Neural cell (in vitro differentiated cells): ENCODE results near the gene TTLL1. TPM values are rescaled to one million over a fixed set of nuclear protein-coding genes. Genes with fewer than 3 reads are reported as not detected.

Experiments used
- H2AFZ ChIP-seq: fragments of 200-600, 300-800 bp; sonication (generic), shearing (Covaris generic); 2 replicates; pipeline ENCODE4 v1.6.0; 2014; ENCODE audit warnings: low read depth, mild to moderate bottlenecking, antibody characterized with exemption, low read length, moderate library complexity
- H3F3A ChIP-seq: fragments of 200-600 bp; shearing (Covaris generic); 2 replicates; pipeline ENCODE4 v1.6.1; 2016; ENCODE audit warnings: mild to moderate bottlenecking, moderate library complexity, mixed read lengths, antibody characterized with exemption, low read length; ENCODE audit not compliant: insufficient read depth, poor library complexity, severe bottlenecking
- H3K27ac ChIP-seq: fragments of 200-600, 300-800 bp; sonication (generic), shearing (Covaris generic); 2 replicates; pipeline ENCODE4 v1.5.1; 2014; ENCODE audit warnings: mild to moderate bottlenecking, low read length, moderate library complexity
- H3K27me3 ChIP-seq: fragments of 300-800, 200-600 bp; sonication (generic), shearing (Covaris generic); 2 replicates; pipeline ENCODE4 v1.6.0; 2014; ENCODE audit warnings: mild to moderate bottlenecking, low read depth, low read length, moderate library complexity; ENCODE audit not compliant: insufficient read depth
- H3K36me3 ChIP-seq: fragments of 300-800, 200-600 bp; sonication (generic), shearing (Covaris generic); 2 replicates; pipeline ENCODE4 v1.5.1; 2014; ENCODE audit warnings: mild to moderate bottlenecking, antibody characterized with exemption, low read length, moderate library complexity; ENCODE audit not compliant: insufficient read depth
- H3K4me2 ChIP-seq: fragments of 300-800, 200-600 bp; sonication (generic), shearing (Covaris generic); 2 replicates; pipeline ENCODE4 v1.6.0; 2014; ENCODE audit warnings: mild to moderate bottlenecking, low read length
- H3K4me3 ChIP-seq: fragments of 300-800, 200-600 bp; sonication (generic), shearing (Covaris generic); 2 replicates; pipeline ENCODE4 v1.5.1; 2014; ENCODE audit warnings: mild to moderate bottlenecking, low read length, moderate library complexity
- H3K79me2 ChIP-seq: fragments of 200-600 bp; shearing (Covaris generic); replicated peaks from 2 replicates; pipeline ENCODE4 v1.6.0; 2014; ENCODE audit warnings: mild to moderate bottlenecking, low read length, moderate library complexity; ENCODE audit not compliant: insufficient read depth
- H3K9ac ChIP-seq: fragments of 300-800, 200-600 bp; sonication (generic), shearing (Covaris generic); 2 replicates; pipeline ENCODE4 v1.6.1; 2016; ENCODE audit warnings: mild to moderate bottlenecking, low read length, mixed read lengths
- H3K9me2 ChIP-seq: fragments of 200-600 bp; shearing (Covaris generic); 2 replicates; pipeline ENCODE4 v1.6.1; 2016; ENCODE audit warnings: mild to moderate bottlenecking, low read length, mixed read lengths; ENCODE audit not compliant: insufficient read depth
- H3K9me3 ChIP-seq: fragments of 200-600, 300-800 bp; sonication (generic), shearing (Covaris generic); 2 replicates; pipeline ENCODE4 v1.6.1; 2016; ENCODE audit warnings: mild to moderate bottlenecking, mixed run types, low read length, moderate library complexity, mixed read lengths
- H4K20me1 ChIP-seq: fragments of 200-600 bp; shearing (Covaris generic); 2 replicates; pipeline ENCODE4 v1.6.1; 2016; ENCODE audit warnings: mild to moderate bottlenecking, mixed run types; ENCODE audit not compliant: insufficient read depth
- CTCF ChIP-seq: fragments of 450-650 bp; IDR thresholded peaks from 2 replicates; pipeline ENCODE4 v1.5.1; 2014; ENCODE audit warnings: antibody characterized with exemption, mild to moderate bottlenecking, moderate library complexity; ENCODE audit not compliant: poor library complexity, severe bottlenecking
- EP300 ChIP-seq: fragments of 450-650 bp; conservative IDR thresholded peaks from 2 replicates; pipeline ENCODE4 v1.6.1; 2014; ENCODE audit warnings: antibody characterized with exemption, mild to moderate bottlenecking, moderate library complexity; ENCODE audit not compliant: poor library complexity, severe bottlenecking
- EZH2 ChIP-seq: fragments of 200-600, 300-800 bp; shearing (Covaris generic), sonication (generic); IDR thresholded peaks from 2 replicates; pipeline ENCODE4 v1.6.1; 2014; ENCODE audit warnings: antibody characterized with exemption, low read length, borderline replicate concordance, mild to moderate bottlenecking; ENCODE audit not compliant: insufficient read depth, poor library complexity, severe bottlenecking
- POLR2AphosphoS5 ChIP-seq: IDR thresholded peaks from 2 replicates; pipeline ENCODE4 v1.6.1; 2012
- SMC3 ChIP-seq: fragments of 450-650 bp; conservative IDR thresholded peaks from 2 replicates; pipeline ENCODE4 v1.6.1; 2014; ENCODE audit warnings: antibody characterized with exemption, mild to moderate bottlenecking, moderate library complexity; ENCODE audit not compliant: poor library complexity
- TAF1 ChIP-seq: IDR thresholded peaks from 2 replicates; pipeline ENCODE4 v1.6.1; 2012; ENCODE audit warnings: low read depth
- polyA plus RNA-seq: library from polyadenylated mRNA; depleted of rRNA; stranded (reverse); fragments of >200 nt; gene quantifications from 2 replicates; pipeline ENCODE4 v1.2.3, GENCODE V29; 2014

TTLL1 gene
- polyA plus RNA-seq, 1 donor from 2014 or later, result 36.3 TPM

GRCh38 chr22:42990131-42990838, 98.9 kb downstream of the TTLL1 start:
- Histone ChIP-seq H3F3A (no peaks in the 10 kb centered on the region), H3K27ac (no peak overlapping the region), H3K4me3 (no peak overlapping the region), H3K27me3 (no peaks in the 10 kb centered on the region), H3K9me3 (peaks cover 3% of the 10 kb centered on the region), H4K20me1 (no peaks in the 10 kb centered on the region), H3K9me2 (no peaks in the 10 kb centered on the region), H3K79me2 (no peaks in the 10 kb centered on the region), H2AFZ (no peak overlapping the region), H3K4me2 (no peak overlapping the region), H3K9ac (no peak overlapping the region), H3K36me3 (no peaks in the 10 kb centered on the region)
- TF ChIP-seq TAF1 (no peak), EZH2 (no peak), CTCF (no peak), EP300 (no peak), POLR2AphosphoS5 (no peak), SMC3 (no peak)

Other genes with a start within 250 kb of the TTLL1 start
- gene ARFGAP3, start 232.1 kb downstream of the TTLL1 start, polyA plus RNA-seq, result 66.9 and 80.7 TPM in 2 replicates
- 45.8 and 47.2 TPM in 2 replicates for gene PACSIN2, start 74.2 kb downstream of the TTLL1 start, polyA plus RNA-seq
- 1.5 and 3.1 TPM in 2 replicates for gene BIK, start 21.4 kb upstream of the TTLL1 start, polyA plus RNA-seq
- 46.1 and 46.8 TPM in 2 replicates for gene MCAT, start 54.0 kb upstream of the TTLL1 start, polyA plus RNA-seq
- not detected in 2 replicates for gene TSPO, start 62.2 kb upstream of the TTLL1 start, polyA plus RNA-seq
- gene TTLL12, start 97.7 kb upstream of the TTLL1 start, polyA plus RNA-seq, result 22.2 and 24.1 TPM in 2 replicates